ENCODE data around the gene PCBP3. TPM values are rescaled to one million over a fixed set of nuclear protein-coding genes. Genes with fewer than 3 reads are reported as not detected.
A peak's percentile ranks its signal among the peaks of the same experiment; 100 is the strongest.

Gene PCBP3
- total RNA-seq, 1 experiment from 2014 or later = 3.7 TPM

DNA sequence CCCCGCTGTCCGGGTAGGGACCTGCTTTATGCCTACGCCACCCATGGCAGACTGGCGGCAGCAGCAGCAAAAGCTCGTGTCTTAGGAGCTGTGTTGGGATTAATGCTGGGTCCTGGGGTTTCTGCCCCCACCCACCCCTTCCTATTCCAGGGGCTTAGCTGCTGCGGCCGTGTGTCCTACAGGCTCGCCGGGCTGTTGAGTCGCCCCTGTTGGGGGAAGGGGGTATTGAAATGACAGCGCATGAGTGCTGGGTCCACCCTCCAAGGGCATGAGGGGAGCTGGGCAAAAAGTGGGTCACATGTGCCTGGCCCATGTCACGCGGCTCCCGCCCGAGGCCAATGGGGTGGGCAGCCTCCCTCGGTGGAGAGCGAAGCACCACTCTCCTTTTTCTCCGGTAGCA lies 219.7 kb downstream of the PCBP3 start:
- Mint-ChIP-seq H3K36me3 (ENCODE audit: insufficient read depth, unreplicated experiment) (peaks cover 4% of the 10 kb centered on the region), H3K9me3 (ENCODE audit: unreplicated experiment) (no peaks in the 10 kb centered on the region), H3K4me3 (ENCODE audit: unreplicated experiment) (no peak overlapping the region), H3K4me1 (ENCODE audit: insufficient read depth, unreplicated experiment) (peaks cover 14% of the 10 kb centered on the region), H3K27ac (ENCODE audit: low read depth, unreplicated experiment) (no peak overlapping the region), H3K27me3 (ENCODE audit: insufficient read depth, unreplicated experiment) (no peaks in the 10 kb centered on the region)
- BruUV-seq (replicated peaks) = no TSS peak
- no peak for DNase-seq (ENCODE audit: unreplicated experiment)
- ChIA-PET CTCF (no interaction called here), POLR2A (no interaction called here)
- TF ChIP-seq, protein P1, sequence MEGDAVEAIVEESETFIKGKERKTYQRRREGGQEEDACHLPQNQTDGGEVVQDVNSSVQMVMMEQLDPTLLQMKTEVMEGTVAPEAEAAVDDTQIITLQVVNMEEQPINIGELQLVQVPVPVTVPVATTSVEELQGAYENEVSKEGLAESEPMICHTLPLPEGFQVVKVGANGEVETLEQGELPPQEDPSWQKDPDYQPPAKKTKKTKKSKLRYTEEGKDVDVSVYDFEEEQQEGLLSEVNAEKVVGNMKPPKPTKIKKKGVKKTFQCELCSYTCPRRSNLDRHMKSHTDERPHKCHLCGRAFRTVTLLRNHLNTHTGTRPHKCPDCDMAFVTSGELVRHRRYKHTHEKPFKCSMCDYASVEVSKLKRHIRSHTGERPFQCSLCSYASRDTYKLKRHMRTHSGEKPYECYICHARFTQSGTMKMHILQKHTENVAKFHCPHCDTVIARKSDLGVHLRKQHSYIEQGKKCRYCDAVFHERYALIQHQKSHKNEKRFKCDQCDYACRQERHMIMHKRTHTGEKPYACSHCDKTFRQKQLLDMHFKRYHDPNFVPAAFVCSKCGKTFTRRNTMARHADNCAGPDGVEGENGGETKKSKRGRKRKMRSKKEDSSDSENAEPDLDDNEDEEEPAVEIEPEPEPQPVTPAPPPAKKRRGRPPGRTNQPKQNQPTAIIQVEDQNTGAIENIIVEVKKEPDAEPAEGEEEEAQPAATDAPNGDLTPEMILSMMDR (IDR thresholded peaks at IDR 0.05; ENCODE audit: unreplicated experiment) = no peak
- intact Hi-C loops (cut with micrococcal nuclease) = no loop called here

DNA sequence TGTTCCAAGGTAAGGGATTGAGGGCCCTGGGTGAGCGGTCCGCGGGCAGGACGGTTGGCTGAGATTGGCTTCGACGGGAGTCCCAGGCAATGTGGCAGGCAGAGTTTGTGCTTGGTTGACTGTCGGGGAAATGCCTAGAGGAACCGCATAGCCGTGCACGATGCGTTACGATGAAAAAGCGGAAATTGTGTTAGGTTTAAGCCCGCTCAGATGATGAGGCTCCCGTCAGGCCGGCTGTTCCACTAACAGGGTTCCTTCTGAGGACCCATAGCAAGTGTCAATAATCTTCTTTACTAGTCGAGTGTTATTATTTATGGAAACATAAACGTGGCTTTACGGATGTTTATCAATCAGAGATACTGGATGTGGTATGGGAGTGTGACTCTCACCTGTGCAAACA lies 220.2 kb downstream of the PCBP3 start:
- no peaks in the 10 kb centered on the region for H3K9me3 Mint-ChIP-seq (ENCODE audit: unreplicated experiment)
- no peak overlapping the region for H3K4me3 Mint-ChIP-seq (ENCODE audit: unreplicated experiment)
- CTCF ChIA-PET = no interaction called here
- no peaks in the 10 kb centered on the region for H3K27me3 Mint-ChIP-seq (ENCODE audit: insufficient read depth, unreplicated experiment)
- peaks cover 14% of the 10 kb centered on the region for H3K4me1 Mint-ChIP-seq (ENCODE audit: insufficient read depth, unreplicated experiment)
- intact Hi-C loops (cut with micrococcal nuclease) = no loop called here
- BruUV-seq (replicated peaks) = no TSS peak
- TF ChIP-seq, protein P1 (IDR thresholded peaks at IDR 0.05; ENCODE audit: unreplicated experiment) = no peak
- POLR2A ChIA-PET = interaction anchor here (1.4 kb wide), 1 partner anchor 10 kb away, joined by 5 read pairs; no protein-coding TSS in a partner anchor
- no peak for DNase-seq (ENCODE audit: unreplicated experiment)
- no peak overlapping the region for H3K27ac Mint-ChIP-seq (ENCODE audit: low read depth, unreplicated experiment)
- H3K36me3 Mint-ChIP-seq (ENCODE audit: insufficient read depth, unreplicated experiment) = peaks cover 1% of the 10 kb centered on the region

DNA sequence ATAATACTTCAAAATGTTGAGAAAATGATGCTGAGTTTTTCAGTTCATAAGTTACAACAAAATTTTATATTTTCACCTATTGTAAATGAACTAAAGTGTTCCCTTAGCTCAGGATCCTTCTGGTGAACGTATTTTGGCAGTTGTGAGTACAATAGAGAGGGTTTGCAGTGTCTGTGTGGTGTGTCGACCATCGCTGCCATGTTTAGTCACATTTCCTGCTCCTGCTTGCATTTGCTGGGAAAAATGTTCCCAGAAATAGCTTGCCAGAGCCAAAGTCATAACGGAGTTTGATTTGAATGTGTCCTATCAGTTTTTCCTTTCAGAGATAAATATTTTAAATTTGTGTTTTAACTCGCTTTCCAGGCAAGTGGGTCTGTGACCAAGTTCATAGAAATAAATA lies 220.9 kb downstream of the PCBP3 start:
- Mint-ChIP-seq H3K36me3 (ENCODE audit: insufficient read depth, unreplicated experiment) (no peaks in the 10 kb centered on the region), H3K27me3 (ENCODE audit: insufficient read depth, unreplicated experiment) (no peaks in the 10 kb centered on the region), H3K4me1 (ENCODE audit: insufficient read depth, unreplicated experiment) (peaks cover 14% of the 10 kb centered on the region), H3K27ac (ENCODE audit: low read depth, unreplicated experiment) (no peak overlapping the region), H3K9me3 (ENCODE audit: unreplicated experiment) (no peaks in the 10 kb centered on the region), H3K4me3 (ENCODE audit: unreplicated experiment) (no peak overlapping the region)
- no TSS peak for BruUV-seq (replicated peaks)
- ChIA-PET CTCF (interaction anchor here (0.5 to 0.6 kb wide), 2 partner anchors 155 to 181 kb away, joined by 3 read pairs; no protein-coding TSS in a partner anchor), POLR2A (interaction anchor here (0.7 to 1.4 kb wide), 2 partner anchors 11 to 219 kb away, joined by 5 read pairs; no protein-coding TSS in a partner anchor)
- TF ChIP-seq, protein P1 (IDR thresholded peaks at IDR 0.05; ENCODE audit: unreplicated experiment) = no peak
- no peak for DNase-seq (ENCODE audit: unreplicated experiment)
- intact Hi-C loops (cut with micrococcal nuclease) = no loop called here

DNA sequence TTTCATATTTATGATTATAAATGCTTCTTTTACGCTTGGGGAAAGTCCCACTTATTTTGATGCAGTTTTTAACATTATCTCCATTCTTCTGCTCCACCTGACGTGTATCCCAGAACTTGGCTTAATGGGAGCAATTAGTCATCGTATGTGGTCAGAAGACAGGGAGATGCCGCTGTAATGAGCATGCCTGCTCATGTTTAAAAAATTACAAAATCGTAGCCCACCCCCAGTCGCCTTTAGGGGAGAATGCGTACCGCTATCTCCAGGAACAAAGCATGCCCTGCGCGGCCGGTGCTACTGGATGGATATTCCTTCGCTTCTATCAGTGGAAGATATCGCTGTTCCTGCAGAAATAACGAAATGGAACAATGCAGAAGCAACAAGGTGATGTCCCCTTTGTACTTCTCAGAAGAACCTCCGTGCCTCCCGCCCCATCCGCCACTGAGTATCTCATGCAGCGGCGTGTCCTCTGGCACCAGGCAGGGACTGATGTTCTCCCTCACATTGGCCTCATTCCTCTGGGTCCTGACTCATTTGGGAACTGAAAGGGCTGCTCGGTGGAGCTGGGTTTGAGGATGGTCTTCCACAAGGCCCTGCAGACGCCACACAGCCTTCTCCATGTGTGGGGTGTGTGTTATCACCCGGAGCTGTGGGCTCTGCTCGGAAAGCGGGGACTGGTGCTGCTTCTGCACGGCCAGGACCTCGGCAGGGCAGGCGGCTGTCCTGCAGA lies 221.7 kb downstream of the PCBP3 start:
- POLR2A ChIA-PET = interaction anchor here (0.6 to 1.5 kb wide), 3 partner anchors 9 to 22 kb away, joined by 3 to 5 read pairs (median 4); no protein-coding TSS in a partner anchor
- H3K27ac Mint-ChIP-seq (ENCODE audit: low read depth, unreplicated experiment) = no peak overlapping the region
- TF ChIP-seq, protein P1 (IDR thresholded peaks at IDR 0.05; ENCODE audit: unreplicated experiment) = no peak
- H3K4me3 Mint-ChIP-seq (ENCODE audit: unreplicated experiment) = peak overlapping the region; percentile 56
- intact Hi-C loops (cut with micrococcal nuclease) = no loop called here
- no peaks in the 10 kb centered on the region for H3K9me3 Mint-ChIP-seq (ENCODE audit: unreplicated experiment)
- BruUV-seq (replicated peaks) = no TSS peak
- CTCF ChIA-PET = interaction anchor here (0.6 kb wide), 1 partner anchor 181 kb away, joined by 3 read pairs; no protein-coding TSS in a partner anchor
- no peaks in the 10 kb centered on the region for H3K36me3 Mint-ChIP-seq (ENCODE audit: insufficient read depth, unreplicated experiment)
- no peaks in the 10 kb centered on the region for H3K27me3 Mint-ChIP-seq (ENCODE audit: insufficient read depth, unreplicated experiment)
- DNase-seq (ENCODE audit: unreplicated experiment) = peak; percentile 90
- H3K4me1 Mint-ChIP-seq (ENCODE audit: insufficient read depth, unreplicated experiment) = peaks cover 14% of the 10 kb centered on the region
